Measurements from ENCODE around the gene KRT75.
"Not testable (repeated sequence)": the region's sequence is repeated elsewhere in the genome, so short reads cannot be mapped to it uniquely, and the experiment has no call there.

The KRT75 gene

DNA sequence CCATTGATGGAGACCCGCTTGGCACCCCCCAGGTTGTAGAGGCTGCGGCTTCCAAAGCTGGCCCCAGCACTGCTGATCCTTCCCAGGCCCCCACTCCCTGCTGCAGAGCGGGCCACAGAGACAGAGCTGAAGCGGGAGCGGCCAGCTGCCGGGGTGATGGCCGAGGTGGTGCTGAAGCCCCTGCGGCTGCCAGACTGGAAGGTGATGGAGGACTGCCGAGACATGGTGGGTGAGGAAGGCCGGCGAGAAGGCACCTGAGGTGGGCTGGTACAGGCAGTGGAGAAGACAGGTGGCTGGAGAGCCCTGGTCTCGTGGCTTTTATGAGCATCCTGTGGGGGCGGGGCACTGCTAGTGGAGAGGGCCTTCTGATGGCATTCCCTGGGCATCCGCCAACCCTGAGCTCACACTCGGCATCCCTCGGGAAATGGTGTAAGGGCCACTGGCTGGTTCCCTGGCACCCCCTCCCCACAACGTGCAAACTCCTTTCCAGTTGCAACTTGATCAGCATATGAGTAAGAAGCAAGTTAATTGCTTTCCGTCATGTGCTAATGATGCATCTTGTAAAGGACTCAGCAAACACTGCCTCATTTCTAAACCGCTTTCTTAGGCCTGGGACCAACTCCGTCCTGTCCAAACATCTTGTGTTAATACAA lies at the start of gene KRT75:
KRT75 (minus strand) TSS at position 291 of the 653 bp plus-strand sequence; CDS start at position 224, 67 bp downstream.
- DNase-seq (ENCODE audit: low read depth): no peak

DNA sequence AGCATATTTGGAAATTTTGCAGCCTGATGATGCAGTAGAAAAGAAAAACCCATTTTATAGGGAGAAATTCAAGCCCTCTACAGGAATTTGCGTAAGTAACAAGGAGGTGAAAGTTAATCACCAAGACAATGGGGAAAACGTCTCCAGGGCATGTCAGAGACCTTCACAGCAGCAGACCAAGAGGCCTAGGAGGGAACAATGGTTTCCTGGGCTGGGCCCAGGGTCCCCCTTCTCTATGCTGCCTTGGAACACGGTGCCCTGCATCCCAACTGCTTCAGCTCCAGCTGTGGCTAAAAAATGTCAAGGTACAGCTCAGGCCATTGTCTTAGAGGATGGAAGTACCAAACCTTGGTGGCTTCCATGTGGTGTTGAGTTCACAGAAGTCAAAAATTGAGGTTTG lies 45.9 kb upstream of the KRT75 start:
- DNase-seq (ENCODE audit: low read depth): no peak

DNA sequence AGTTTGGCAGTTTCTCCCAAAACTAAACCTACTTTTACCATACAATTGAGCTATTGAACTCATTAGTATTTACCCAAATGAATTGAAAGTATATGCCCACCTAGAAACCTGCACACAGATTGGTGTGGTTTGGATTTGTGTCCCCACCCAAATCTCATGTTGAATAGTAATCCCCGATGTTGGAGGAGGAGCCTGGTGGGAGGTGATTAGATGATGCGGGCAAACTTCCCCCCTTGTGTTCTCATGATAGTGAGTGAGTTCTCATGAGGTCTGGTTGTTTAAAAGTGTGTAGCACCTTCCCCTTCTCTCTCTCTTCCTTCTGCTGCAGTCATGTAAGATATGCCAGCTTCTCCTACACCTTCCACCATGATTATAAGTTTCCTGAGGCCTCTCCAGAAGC lies 43.5 kb upstream of the KRT75 start:
- DNase-seq (ENCODE audit: low read depth): no peak

DNA sequence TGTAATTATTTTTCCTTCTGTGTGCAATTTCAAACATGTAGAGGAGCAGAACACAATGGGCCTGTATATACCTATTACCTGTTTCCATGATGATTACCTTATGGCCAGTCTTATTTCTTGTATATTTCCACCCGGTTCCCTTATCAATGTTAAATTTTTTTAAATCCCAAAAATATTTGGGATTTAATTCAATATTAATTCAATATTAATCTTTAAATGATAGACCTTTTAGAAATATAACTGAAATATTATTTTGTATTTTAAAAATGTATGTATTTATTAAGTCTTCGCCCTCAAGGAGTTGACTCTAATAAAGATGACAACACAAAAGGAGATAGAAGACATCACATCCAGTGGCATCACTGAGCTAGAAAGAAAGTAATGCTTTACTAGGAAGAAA lies 40.0 kb upstream of the KRT75 start:
- no peak for DNase-seq (ENCODE audit: low read depth)

DNA sequence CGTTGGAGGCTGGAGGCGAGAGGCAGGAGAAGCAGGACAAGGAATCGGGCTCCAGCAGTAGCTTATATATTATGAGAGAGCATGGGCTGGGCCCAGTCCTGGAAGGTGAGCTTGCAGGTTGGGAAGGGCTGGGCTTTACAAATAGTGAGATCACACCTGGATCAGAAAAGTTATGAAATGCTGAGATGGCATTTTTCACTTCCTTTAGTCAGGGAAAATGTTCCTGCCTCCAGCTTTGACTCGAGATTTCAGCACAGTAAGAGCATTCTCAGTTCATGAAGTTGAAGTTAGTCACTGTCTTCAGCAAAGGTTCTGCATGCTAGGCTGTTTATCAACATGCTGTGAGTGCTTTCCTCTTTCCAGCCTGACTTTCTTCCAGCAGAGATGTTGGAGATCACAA lies 39.6 kb upstream of the KRT75 start, which contains the start of gene KRT6C:
KRT6C (minus strand) TSS at position 38 of the 400 bp plus-strand sequence. CDS start 68 bp downstream, outside the sequence.
- no peak for DNase-seq (ENCODE audit: low read depth)

DNA sequence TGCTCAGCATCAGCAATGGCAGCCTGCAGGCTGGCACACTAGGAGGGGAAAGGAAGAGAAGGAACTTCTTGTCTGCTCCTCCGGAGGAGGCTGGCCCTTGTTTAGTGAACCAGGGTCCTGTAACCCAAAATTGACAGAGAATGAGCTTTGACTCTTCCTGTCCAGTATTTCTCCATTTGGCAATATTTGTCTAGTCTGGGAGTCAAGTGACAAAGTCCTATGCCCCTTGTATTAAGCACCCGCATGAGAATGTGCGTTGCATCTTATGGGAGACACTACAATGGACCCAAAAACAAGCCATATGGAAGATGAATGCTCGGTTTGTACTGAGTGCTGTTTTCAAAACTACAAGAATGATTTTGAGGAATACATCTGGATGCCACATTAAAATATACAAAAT lies 35.7 kb upstream of the KRT75 start:
- no peak for DNase-seq (ENCODE audit: low read depth)

DNA sequence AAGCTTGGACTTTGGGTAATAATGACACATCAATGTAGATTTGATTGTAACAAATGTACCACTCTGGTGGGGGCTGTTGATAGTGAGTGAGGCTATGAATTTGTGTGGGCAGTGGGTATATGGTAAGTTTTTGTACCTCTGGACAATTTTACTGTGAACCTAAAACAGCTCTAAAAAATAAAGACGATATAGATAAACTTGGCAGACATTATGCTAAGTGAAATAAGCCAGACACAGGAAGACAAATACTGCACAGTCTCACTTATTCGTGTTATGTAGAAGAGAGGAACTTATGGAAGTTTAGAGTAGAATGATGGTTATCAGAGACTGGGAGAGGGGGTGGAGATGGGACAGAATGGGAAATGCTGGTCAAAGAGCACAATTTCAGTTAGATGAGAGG lies 30.7 kb upstream of the KRT75 start:
- no peak for DNase-seq (ENCODE audit: low read depth)

DNA sequence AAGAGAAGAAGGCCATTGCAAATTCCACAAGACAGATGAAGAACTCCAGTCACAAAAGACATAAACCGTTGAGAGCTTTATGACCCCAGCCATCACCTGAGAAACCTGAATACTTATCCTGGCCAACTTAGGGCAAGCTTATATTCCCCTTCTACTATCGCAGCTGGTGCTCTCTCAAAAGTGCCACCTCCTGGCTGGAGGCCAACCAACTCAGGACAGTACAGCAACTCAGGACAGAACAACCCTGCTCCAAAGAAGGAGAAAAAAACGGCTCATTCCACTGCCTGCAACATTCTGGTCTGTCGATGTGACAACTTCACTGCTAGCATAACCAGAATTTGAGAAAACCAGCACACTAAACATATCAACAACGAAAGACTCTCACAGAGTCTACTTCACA lies 27.5 kb upstream of the KRT75 start:
- no peak for DNase-seq (ENCODE audit: low read depth)

DNA sequence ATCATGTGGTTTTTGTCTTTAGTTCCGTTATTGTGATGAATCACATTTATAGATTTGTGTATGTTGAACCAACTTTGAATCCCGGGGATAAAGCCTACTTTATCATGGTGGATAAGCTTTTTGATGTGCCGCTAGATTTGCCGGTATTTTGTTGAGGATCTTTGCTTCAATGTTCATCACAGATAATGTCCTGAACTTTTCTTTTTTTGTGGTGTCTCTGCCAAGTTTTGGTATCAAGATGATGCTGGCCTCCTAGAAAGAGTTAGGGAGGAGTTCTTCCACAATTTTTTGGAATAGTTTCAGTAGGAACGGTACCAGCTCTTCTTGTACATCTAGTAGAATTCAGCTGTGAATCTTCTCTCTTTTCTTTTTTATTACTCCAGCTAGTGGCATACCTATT lies 24.7 kb upstream of the KRT75 start:
- DNase-seq (ENCODE audit: low read depth): no peak

DNA sequence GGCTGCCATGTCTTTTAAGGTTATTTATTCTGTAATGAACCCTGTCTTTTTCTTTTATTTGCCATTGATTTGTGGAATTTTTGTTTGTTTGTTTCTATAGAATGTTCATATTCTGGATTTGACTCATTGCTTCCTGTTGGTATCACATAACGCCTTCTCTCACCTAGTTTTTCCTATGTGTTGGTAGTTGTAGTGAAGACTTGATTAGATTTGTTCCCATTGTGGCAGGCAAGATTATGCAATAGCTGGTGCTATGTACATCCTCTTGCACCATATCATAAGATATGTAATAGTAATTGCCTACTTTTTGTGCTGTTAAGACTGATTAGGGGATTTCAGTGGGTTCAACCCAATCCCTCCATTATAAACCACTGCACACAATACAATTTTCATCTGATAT lies 21.6 kb upstream of the KRT75 start:
- no peak for DNase-seq (ENCODE audit: low read depth)

DNA sequence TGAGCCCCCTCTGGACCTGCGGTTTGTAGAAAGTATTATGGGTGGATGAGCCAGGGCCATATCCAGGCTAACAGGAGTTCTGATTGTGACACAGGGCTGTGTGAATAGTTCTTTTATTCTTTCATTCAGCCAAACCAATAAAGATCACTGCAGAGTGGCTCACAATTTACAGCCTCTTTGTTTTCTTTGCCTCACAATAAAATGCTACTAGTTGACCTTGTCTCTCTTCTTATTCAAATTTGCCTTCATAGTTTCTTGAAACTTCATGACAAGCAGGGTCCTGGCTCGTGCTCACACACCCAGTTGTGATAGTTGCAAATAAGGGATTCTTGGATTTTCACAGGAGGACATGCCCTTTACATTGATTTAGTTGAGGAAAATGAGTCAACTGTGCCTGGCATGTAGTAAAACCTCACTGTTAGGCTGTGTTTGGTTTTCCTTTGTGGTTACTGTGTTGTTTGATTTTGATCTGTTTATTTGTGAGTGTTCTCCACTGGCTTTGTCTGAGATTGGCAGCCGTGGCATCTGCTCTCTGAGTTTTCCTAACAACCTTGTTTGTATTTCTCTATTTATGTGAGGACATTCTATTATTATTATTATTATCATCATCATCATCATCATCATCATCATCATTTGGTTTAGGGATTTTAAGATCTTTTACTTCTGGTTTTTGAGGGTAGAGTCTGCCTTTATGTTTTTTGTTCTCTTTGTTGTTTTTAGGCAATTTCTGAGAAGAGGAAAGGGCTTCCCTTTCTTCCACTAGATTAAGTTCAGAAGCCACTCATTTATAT lies 20.4 kb upstream of the KRT75 start:
- no peak for DNase-seq (ENCODE audit: low read depth)

DNA sequence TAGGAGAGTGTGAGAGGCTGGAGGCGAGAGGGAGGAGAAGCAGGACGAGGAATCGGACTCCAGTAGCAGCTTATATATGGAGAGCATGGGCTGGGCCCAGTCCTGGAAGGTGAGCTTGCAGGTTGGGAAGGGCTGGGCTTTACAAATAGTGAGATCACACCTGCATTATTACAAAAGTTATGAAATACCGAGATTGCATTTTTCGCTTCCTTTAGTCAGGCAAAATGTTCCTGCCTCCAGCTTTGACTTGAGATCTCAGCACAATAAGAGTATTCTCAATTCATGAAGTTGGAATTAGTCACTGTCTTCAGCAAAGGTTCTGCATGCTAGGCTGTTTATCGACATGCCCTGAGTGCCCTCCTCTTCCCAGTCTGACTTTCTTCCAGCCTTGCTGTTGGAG lies 17.9 kb upstream of the KRT75 start, which contains the start of gene KRT6B:
KRT6B (minus strand) TSS at position 46 of the 400 bp plus-strand sequence. CDS start 68 bp downstream, outside the sequence.
- DNase-seq (ENCODE audit: low read depth): no peak

DNA sequence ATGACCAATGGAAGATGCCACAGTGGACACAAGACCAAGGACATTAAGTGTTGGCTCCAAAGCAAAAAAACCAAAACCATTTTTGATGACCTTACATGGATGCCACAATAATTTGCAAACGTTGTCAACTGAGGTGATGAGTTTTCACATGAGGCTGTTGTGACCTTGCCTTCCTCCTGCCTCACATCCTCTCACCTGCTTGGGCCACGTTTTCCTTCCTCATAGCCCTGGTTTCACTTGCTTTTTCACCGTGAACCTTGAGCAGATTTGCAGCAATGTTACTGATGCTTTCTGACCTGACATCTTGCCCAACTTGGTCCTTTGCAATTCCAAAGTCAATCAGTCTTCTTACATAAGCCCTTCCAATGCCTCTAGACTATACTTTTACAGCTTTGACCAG lies 14.1 kb upstream of the KRT75 start:
- no peak for DNase-seq (ENCODE audit: low read depth)

DNA sequence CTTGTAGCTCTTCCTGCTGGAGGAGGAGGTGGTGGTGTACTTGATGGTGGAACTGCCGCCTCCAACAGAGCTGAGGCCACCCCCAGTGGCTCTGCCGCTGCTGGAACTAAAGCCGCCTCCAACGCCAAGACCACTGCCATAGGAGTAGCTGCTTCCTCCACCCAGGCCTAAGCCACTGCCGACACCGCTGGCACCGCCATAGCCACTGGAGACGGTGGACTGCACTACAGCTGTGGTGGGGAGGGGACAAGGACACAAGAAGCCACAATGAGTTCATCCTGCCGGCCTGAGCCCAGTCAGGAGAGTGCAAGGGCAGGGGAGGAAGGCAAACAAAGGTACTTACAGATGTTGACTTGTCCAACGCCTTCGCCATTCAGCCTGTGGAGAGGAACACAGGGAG lies 13.0 kb upstream of the KRT75 start:
- DNase-seq (ENCODE audit: low read depth): not testable (repeated sequence)

DNA sequence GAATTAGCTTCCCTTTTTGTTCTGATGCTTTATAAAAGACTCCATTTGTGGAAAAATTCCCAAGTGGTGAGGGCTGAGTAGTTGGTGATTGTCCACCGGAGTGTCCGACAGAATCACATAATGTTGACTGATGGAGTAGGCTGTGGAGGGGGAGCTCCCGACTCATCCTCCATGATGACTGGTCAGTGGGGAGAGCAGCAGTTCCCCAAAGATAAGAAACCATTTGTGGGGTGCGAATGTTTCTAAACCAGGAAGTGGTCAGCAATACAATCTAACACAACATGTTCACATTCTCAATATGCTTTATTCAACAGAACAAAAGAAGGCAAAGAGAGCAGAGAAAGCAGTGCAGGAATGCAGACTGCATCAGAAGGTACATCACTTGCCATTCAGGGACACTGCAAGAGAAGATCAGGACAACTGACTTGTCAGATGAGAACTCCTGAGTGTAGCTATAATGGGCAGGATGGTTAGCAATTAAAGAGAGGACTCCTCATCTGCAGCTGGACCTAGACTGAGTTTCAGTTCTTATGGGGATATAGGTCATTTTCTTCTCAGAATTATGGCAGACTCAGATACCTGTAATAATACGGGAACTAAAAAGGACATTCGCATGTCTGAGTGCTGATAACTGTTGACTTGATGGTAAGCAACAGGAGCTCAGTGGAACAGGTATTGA lies 12.3 kb upstream of the KRT75 start:
- DNase-seq (ENCODE audit: low read depth): no peak

DNA sequence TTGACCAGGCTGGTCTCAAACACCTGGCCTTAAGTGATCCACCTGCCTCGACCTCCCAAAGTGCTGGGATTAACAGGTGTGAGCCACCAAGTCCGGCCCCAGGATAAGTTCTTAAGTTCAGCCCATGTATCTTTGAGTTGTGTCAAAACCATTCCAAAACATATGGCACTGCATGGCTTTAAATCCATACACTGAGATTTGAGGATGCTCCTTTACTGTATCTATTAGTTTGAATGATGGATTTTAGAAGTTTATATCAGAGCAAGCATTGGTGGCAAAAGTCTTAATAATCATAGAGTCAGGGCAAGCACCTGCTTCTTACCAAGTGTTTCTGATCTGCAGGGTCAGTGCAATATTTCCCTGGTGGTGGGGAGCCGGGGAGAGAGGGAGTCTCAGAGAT lies 11.7 kb upstream of the KRT75 start:
- no peak for DNase-seq (ENCODE audit: low read depth)

DNA sequence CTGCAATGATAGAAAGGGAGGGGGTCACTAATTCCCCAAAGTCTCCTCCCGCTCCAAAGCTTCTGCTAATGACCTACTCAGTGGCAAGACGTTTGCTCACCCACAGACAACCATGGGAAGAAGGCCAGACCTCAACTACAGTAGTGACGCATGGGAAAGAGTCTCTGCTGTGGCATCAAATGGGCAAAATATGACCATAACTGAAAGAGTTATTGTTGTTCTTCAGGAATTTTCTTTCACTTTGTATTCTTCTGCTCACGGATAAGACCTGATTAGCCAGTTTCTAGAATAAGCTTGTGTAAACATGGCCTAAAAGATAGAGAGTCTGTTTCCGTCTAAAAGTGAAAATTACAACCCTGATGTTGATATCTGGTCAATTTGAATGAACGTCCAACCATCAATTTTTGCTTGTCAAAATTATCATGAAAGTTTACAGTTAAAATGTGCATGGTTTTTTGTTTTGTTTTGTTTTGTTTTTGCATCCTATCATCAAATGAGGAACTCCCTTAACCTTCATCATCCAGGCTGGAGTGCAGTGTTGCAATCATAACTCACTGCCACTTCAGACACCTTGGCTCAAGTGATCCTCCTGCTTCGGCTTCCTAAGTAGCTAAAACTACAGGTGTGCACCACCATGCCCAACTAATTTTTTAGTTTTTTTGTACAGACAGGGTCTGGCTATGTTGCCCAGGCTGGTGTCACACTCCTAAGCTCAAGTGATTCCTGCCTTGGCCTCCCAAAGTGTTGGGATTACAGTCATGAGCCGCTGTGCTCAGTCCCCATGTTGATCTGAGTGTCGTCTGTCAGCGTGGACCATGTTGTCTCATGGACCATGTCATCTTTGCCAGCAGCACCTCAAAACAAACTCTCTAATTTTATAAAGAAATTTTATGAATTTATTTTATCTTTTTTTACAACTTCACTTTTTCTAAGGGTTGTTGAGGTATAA lies 10.8 kb upstream of the KRT75 start:
- no peak for DNase-seq (ENCODE audit: low read depth)

DNA sequence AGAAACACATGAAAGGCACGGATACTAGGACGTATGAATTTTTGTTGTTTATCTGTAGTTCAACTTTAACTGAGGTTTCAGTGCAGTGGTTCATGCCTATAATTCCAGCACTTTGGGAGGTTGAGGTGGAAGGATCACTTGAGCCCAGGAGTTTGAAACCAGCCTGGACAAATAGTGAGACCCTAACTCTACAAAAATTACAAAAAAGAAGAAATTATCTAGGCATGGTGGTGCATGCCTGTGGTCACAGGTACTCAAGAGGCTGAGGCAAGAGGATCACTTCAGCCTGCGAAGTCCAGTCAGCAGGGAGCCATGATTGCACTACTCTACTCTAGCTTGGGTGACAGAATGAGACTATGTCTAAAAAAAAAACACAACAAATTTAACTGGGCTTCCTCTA lies 9.8 kb upstream of the KRT75 start:
- DNase-seq (ENCODE audit: low read depth): no peak

DNA sequence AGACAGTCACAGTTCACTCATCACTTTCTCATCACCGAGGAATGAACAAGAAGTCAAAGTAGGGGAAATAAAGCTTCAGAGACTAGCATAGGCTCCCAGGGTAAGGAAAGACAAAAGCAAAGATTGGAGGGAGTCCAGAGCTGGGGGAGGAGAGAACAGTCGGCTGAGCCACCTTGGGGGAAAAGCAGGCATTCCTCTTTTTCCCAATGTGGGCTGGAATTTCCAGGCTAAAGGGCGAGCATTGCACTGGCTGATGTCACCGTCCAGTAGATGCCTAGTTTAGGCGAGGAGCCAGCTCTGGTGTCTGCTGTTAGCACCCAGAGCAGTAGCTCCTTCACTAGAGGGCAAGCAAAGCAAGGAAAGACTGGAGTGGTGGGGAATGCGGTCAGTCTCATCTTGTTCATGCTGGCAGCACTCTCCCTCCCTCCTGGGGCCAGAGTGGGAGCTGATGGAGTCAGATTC lies 8.5 kb upstream of the KRT75 start:
- peak; percentile 51 for DNase-seq (ENCODE audit: low read depth)

DNA sequence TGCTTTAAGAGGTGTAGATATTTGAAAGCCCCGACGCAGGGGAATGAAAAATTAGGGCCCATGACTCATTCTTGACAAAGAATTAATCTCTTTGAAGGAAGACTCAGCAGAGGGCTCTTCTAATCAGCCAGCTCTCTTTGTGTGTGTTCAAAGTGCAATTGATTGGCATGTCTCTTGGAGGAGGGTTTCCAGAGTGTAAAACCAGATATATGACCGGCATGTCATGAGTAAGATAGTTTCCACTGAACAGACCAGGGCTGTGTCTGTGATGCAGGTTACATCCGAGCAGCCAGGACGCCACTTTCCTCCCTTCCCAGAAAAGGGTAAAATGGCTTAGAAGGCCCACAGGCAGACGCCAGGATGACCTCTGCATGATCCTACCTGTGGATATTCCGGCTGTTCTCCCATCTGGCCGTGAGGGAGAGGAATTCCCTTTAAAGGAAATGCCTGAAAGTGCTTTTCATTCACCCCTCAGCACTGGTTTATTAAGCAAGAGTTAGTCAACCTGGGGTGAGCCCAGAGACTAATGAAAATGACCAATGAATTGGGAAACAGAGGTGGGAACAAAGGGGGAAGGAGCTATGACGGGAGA lies 7.2 kb upstream of the KRT75 start:
- no peak for DNase-seq (ENCODE audit: low read depth)

DNA sequence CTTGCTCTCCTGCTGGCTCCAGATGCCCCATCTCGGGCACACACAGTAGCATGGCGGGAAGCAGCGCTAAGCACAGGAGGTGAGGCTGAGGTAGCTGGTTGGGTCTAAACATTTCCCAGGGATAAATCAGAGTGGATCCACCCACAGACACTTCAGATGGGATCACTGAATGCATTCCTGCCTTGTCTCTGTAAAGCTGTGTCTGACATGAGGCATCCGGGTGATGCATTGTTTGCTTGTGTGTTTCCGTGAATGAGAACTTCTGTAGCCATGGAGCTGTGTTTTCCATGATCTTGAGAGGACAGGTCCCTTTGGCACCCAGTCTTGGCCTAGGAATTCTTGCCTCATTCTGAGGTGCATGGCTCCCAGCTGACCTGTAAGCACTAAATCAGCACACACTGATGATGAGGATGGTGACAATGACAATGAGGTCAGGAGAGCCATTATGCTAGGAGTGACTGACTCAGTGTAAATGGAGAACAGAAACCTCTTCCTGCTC lies 6.7 kb upstream of the KRT75 start:
- no peak for DNase-seq (ENCODE audit: low read depth)
